Prostate gland (tissue), 2 donors: Measurements from ENCODE around the gene CCDC34. TPM values are rescaled to one million over a fixed set of nuclear protein-coding genes. Genes with fewer than 3 reads are reported as not detected.

Experiments
- DNase-seq: peaks from one replicate; pipeline ENCODE4 v3.0.0-alpha.2; 2019; ENCODE audit warnings: low spot score
- H3K27ac ChIP-seq, 2 donors: fragments of 200-600 bp; sonication (generic); 2 replicates each; pipeline ENCODE4 v1.5.1; 2017 to 2019
- H3K27me3 ChIP-seq: fragments of 200-600 bp; sonication (generic); replicated peaks from 2 replicates; pipeline ENCODE4 v1.5.1; 2019; ENCODE audit not compliant: insufficient read depth
- H3K36me3 ChIP-seq, 2 donors: fragments of 200-600 bp; sonication (generic); 1 replicate in 1 of 2; 2 replicates in 1 of 2; pipeline versions ENCODE4 v1.5.1 to v1.8.1; 2017 to 2019
- H3K4me1 ChIP-seq: fragments of 200-600 bp; sonication (generic); replicated peaks from 2 replicates; pipeline ENCODE4 v1.5.1; 2019
- H3K4me3 ChIP-seq, 2 donors: fragments of 200-600 bp; sonication (generic); 2 replicates each; pipeline ENCODE4 v1.5.1; 2017 to 2019
- H3K9me3 ChIP-seq: fragments of 200-600 bp; sonication (generic); 2 replicates; pipeline ENCODE4 v1.5.1; 2017
- CTCF ChIP-seq, 4 experiments: fragments of 200-600 bp in 2 of 4; fragments of 450-650 bp in 2 of 4; sonication (generic) in 2 of 4; IDR thresholded peaks; 1 replicate in 3 of 4; 2 replicates in 1 of 4; pipeline ENCODE4 v1.5.1; 2016 to 2019; ENCODE audit warnings: antibody characterized with exemption in 4 of 4, mild to moderate bottlenecking in 2 of 4, moderate library complexity in 2 of 4
- POLR2A ChIP-seq: fragments of 450-650 bp; IDR thresholded peaks from one replicate; pipeline ENCODE4 v1.6.1; 2016; ENCODE audit warnings: antibody characterized with exemption, mild to moderate bottlenecking
- POLR2AphosphoS5 ChIP-seq: sonication (generic); formaldehyde crosslinking; IDR thresholded peaks from one replicate; pipeline ENCODE4 v1.6.1; 2017; ENCODE audit warnings: antibody characterized with exemption
- WGBS: methylation state at CpG from one replicate; pipeline ENCODE4 v1.1.5; 2018; 5-methylcytosine and 5-hydroxymethylcytosine counted together
- intact Hi-C: fragments of 100-400 bp; cut with DNase I; formaldehyde crosslinking; loops from one replicate; pipeline ENCODE4 v1.14.2; 2022
- total RNA-seq, 2 donors: library from RNA; depleted of rRNA; stranded (reverse); fragments of >200 nt; gene quantifications; one replicate each; pipeline ENCODE4 v1.1.0, GENCODE V29; 2016

CCDC34 gene
- total RNA-seq, 2 donors from 2014 or later: 5.7 to 6.7 TPM

DNA sequence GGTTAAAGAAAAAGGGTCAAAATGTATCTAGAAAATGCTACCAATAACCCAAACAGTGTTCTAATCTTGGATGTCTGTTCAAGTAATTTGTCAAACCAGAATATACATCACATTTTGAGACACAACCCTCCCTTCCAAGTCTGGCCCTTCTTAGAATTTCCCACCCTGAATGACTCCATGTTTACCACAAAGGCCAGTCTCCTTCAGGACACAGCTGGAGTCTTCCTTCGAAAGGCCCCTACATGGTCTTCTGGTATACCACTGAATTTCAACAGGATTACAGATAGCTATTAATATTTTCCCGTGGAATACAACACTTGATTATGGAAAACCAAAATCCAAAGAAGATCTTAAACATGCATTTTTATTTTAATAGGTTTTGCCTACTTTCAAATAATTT is 10.2 kb downstream of the CCDC34 start:
- H3K4me3 ChIP-seq: no peak overlapping the region
- intact Hi-C loops: no loop called here
- no peak overlapping the region for H3K27ac ChIP-seq
- no peak for DNase-seq
- H3K9me3 ChIP-seq: no peaks in the 10 kb centered on the region
- TF ChIP-seq CTCF (IDR thresholded peaks at IDR 0.05) (no peak), POLR2AphosphoS5 (no peak), POLR2A (no peak)
- no peaks in the 10 kb centered on the region for H3K36me3 ChIP-seq
- H3K27me3 ChIP-seq: no peaks in the 10 kb centered on the region
- 100% methylated on average over 2 of the region's 2 CpGs for WGBS
- H3K4me1 ChIP-seq: no peaks in the 10 kb centered on the region

- H3K36me3 ChIP-seq: no peaks in the 10 kb centered on the region
- H3K4me1 ChIP-seq: no peaks in the 10 kb centered on the region
- DNase-seq: no peak
- intact Hi-C loops: no loop called here
- TF ChIP-seq POLR2A (no peak), CTCF (IDR thresholded peaks at IDR 0.05) (no peak), POLR2AphosphoS5 (no peak)
- no peaks in the 10 kb centered on the region for H3K27me3 ChIP-seq
- H3K27ac ChIP-seq: no peak overlapping the region
- H3K4me3 ChIP-seq: no peak overlapping the region
- no peaks in the 10 kb centered on the region for H3K9me3 ChIP-seq
Measured at GRCh38 chr11:27350511-27350910, 12.5 kb downstream of the CCDC34 start.

- no peaks in the 10 kb centered on the region for H3K4me1 ChIP-seq
- intact Hi-C loops: no loop called here
- WGBS: 96% methylated on average over 2 of the region's 2 CpGs
- H3K27me3 ChIP-seq: no peaks in the 10 kb centered on the region
- no peak for DNase-seq
- no peak overlapping the region for H3K27ac ChIP-seq
- H3K36me3 ChIP-seq: no peaks in the 10 kb centered on the region
- no peaks in the 10 kb centered on the region for H3K9me3 ChIP-seq
- no peak for TF ChIP-seq POLR2AphosphoS5
- no peak for TF ChIP-seq CTCF (IDR thresholded peaks at IDR 0.05)
- no peak for TF ChIP-seq POLR2A
- H3K4me3 ChIP-seq: no peak overlapping the region
Measured at GRCh38 chr11:27349919-27350318, 13.1 kb downstream of the CCDC34 start.

DNA sequence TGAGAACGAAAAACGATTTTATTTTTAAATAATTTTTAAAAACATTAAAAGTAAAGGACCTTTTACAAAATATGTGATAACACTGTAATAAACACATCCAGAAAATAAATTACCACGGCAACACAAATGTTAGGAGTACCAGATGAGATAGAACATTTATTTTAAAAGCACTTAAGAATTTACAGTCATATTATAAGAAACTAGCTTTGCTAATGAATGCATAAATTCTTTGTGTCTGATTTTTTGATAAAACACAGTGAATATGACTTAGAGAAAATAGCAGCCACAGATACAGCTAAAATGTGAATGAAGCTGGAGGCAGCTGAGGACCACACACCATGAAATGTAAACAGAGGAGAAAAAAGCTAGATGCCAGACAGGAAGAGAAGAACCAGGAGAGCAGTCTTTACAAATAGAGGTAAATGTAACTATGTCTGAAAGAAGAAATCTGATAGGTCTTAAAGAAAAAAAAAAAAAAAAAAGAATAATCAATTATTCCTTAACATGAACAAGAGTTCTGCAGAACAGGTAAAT is 14.6 kb downstream of the CCDC34 start:
- intact Hi-C loops: no loop called here
- H3K27ac ChIP-seq: no peak overlapping the region
- no peaks in the 10 kb centered on the region for H3K4me1 ChIP-seq
- H3K4me3 ChIP-seq: no peak overlapping the region
- H3K36me3 ChIP-seq: no peaks in the 10 kb centered on the region
- no peaks in the 10 kb centered on the region for H3K27me3 ChIP-seq
- no peaks in the 10 kb centered on the region for H3K9me3 ChIP-seq
- 19% methylated on average over 3 of the region's 3 CpGs for WGBS
- no peak for DNase-seq
- no peak for TF ChIP-seq POLR2AphosphoS5
- TF ChIP-seq CTCF (IDR thresholded peaks at IDR 0.05): no peak
- TF ChIP-seq POLR2A: no peak
